ENCODE measurements around the gene NEDD4L.
A peak's percentile ranks its signal among the peaks of the same experiment; 100 is the strongest.
"Not testable (repeated sequence)": the region's sequence is repeated elsewhere in the genome, so short reads cannot be mapped to it uniquely, and the experiment has no call there.

The NEDD4L gene

GRCh38 chr18:58264840-58265239 is 220.8 kb downstream of the NEDD4L start:
- Histone ChIP-seq H2AK5ac (ENCODE audit: low read depth, low read length) (no peak overlapping the region), H2BK15ac (ENCODE audit: low read length) (no peak overlapping the region), H3K4me2 (ENCODE audit: insufficient read depth, low read length, poor library complexity, severe bottlenecking) (no peak overlapping the region), H2BK5ac (ENCODE audit: low read length) (no peak overlapping the region), H3K9me3 (replicated peaks in 1 of 2; ENCODE audit: control insufficient read depth in 2 of 2, insufficient read depth in 1 of 2, low read depth in 1 of 2, low read length in 2 of 2) (no peaks in the 10 kb centered on the region), H3K14ac (ENCODE audit: low read length) (no peak overlapping the region), H2BK12ac (ENCODE audit: low read length) (no peak overlapping the region), H3K79me1 (ENCODE audit: low read depth, low read length) (no peaks in the 10 kb centered on the region), H3K27me3 (ENCODE audit: control insufficient read depth in 3 of 3, insufficient read depth in 3 of 3, low read depth in 1 of 3, low read length in 3 of 3) (no peaks in the 10 kb centered on the region), H3K27ac (replicated peaks; ENCODE audit: low read length) (no peak overlapping the region), H3K4ac (ENCODE audit: low read length) (no peak overlapping the region), H3K9ac (ENCODE audit: low read depth, low read length, poor library complexity) (no peak overlapping the region), H4K8ac (ENCODE audit: low read depth, low read length) (no peak overlapping the region), H3K4me1 (ENCODE audit: control insufficient read depth in 2 of 2, insufficient read depth in 1 of 2, low read depth in 1 of 2, low read length in 2 of 2) (no peaks in the 10 kb centered on the region), H3K4me3 (ENCODE audit: low read length in 2 of 2) (no peak overlapping the region), H3K36me3 (replicated peaks in 1 of 2; ENCODE audit: control insufficient read depth in 2 of 2, insufficient read depth in 2 of 2, low read length in 2 of 2) (no peaks in the 10 kb centered on the region), H2AFZ (ENCODE audit: low read length) (no peak overlapping the region), H3K18ac (ENCODE audit: low read length) (no peak overlapping the region), H4K91ac (ENCODE audit: low read depth, low read length, poor library complexity) (no peak overlapping the region), H2BK120ac (ENCODE audit: low read depth, low read length) (no peak overlapping the region), H3K23ac (ENCODE audit: low read depth, low read length, poor library complexity) (no peak overlapping the region)
- no CpG with 5 or more reads among the region's 2 CpGs for WGBS, 2 donors (ENCODE audit: extremely low coverage in 2 of 2, insufficient read length in 2 of 2, insufficient replicate concordance in 1 of 2)
- DNase-seq (ENCODE audit: low spot score) = no peak

GRCh38 chr18:58265489-58265888 is 221.5 kb downstream of the NEDD4L start:
- not testable (repeated sequence) for H3K9me3 ChIP-seq (replicated peaks in 1 of 2; ENCODE audit: control insufficient read depth in 2 of 2, insufficient read depth in 1 of 2, low read depth in 1 of 2, low read length in 2 of 2); H2BK12ac ChIP-seq (ENCODE audit: low read length); H3K27me3 ChIP-seq (ENCODE audit: control insufficient read depth in 3 of 3, insufficient read depth in 3 of 3, low read depth in 1 of 3, low read length in 3 of 3); H3K14ac ChIP-seq (ENCODE audit: low read length); H3K4me3 ChIP-seq (ENCODE audit: low read length in 2 of 2); H2AK5ac ChIP-seq (ENCODE audit: low read depth, low read length); H3K4ac ChIP-seq (ENCODE audit: low read length); H3K9ac ChIP-seq (ENCODE audit: low read depth, low read length, poor library complexity); H3K79me1 ChIP-seq (ENCODE audit: low read depth, low read length); H3K18ac ChIP-seq (ENCODE audit: low read length); H2AFZ ChIP-seq (ENCODE audit: low read length); H4K91ac ChIP-seq (ENCODE audit: low read depth, low read length, poor library complexity); H3K4me1 ChIP-seq (ENCODE audit: control insufficient read depth in 2 of 2, insufficient read depth in 1 of 2, low read depth in 1 of 2, low read length in 2 of 2); H2BK120ac ChIP-seq (ENCODE audit: low read depth, low read length); DNase-seq (ENCODE audit: low spot score); H3K27ac ChIP-seq (replicated peaks; ENCODE audit: low read length); H4K8ac ChIP-seq (ENCODE audit: low read depth, low read length); H3K23ac ChIP-seq (ENCODE audit: low read depth, low read length, poor library complexity); H2BK15ac ChIP-seq (ENCODE audit: low read length); H3K4me2 ChIP-seq (ENCODE audit: insufficient read depth, low read length, poor library complexity, severe bottlenecking); H2BK5ac ChIP-seq (ENCODE audit: low read length); H3K36me3 ChIP-seq (replicated peaks in 1 of 2; ENCODE audit: control insufficient read depth in 2 of 2, insufficient read depth in 2 of 2, low read length in 2 of 2)
- no CpG with 5 or more reads among the region's 3 CpGs for whole genome bisulfite sequencing, 2 donors (ENCODE audit: extremely low coverage in 2 of 2, insufficient read length in 2 of 2, insufficient replicate concordance in 1 of 2)

DNA sequence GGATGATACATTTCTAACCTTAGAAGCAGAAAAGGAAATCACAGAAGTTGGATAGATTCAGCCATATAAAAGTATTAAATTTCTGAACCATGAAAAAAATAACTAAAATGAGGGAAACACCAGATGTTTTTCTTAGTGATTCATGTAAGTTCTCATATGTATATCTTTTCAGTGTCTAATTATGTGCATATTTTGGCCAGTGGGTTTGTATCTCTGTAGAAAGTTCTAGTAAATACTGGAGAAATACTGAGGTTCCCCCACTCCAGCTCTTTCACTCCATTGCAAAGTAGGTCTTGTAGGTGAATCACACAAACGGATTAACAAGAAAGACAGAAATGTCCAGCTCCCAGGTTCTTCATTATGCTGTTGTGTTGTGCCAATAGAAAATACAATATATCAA is 222.3 kb downstream of the NEDD4L start:
- H2BK5ac ChIP-seq (ENCODE audit: low read length) = no peak overlapping the region
- H4K91ac ChIP-seq (ENCODE audit: low read depth, low read length, poor library complexity) = no peak overlapping the region
- H2BK120ac ChIP-seq (ENCODE audit: low read depth, low read length) = no peak overlapping the region
- no peaks in the 10 kb centered on the region for H3K36me3 ChIP-seq (replicated peaks in 1 of 2; ENCODE audit: control insufficient read depth in 2 of 2, insufficient read depth in 2 of 2, low read length in 2 of 2)
- H2AFZ ChIP-seq (ENCODE audit: low read length) = no peak overlapping the region
- no peak overlapping the region for H2BK15ac ChIP-seq (ENCODE audit: low read length)
- no peaks in the 10 kb centered on the region for H3K79me1 ChIP-seq (ENCODE audit: low read depth, low read length)
- H3K23ac ChIP-seq (ENCODE audit: low read depth, low read length, poor library complexity) = no peak overlapping the region
- H4K8ac ChIP-seq (ENCODE audit: low read depth, low read length) = no peak overlapping the region
- no peak overlapping the region for H3K4me2 ChIP-seq (ENCODE audit: insufficient read depth, low read length, poor library complexity, severe bottlenecking)
- H3K14ac ChIP-seq (ENCODE audit: low read length) = no peak overlapping the region
- no peak overlapping the region for H3K9ac ChIP-seq (ENCODE audit: low read depth, low read length, poor library complexity)
- DNase-seq (ENCODE audit: low spot score) = no peak
- no peaks in the 10 kb centered on the region for H3K27me3 ChIP-seq (ENCODE audit: control insufficient read depth in 3 of 3, insufficient read depth in 3 of 3, low read depth in 1 of 3, low read length in 3 of 3)
- no peak overlapping the region for H2BK12ac ChIP-seq (ENCODE audit: low read length)
- no peaks in the 10 kb centered on the region for H3K4me1 ChIP-seq (ENCODE audit: control insufficient read depth in 2 of 2, insufficient read depth in 1 of 2, low read depth in 1 of 2, low read length in 2 of 2)
- H3K4me3 ChIP-seq (ENCODE audit: low read length in 2 of 2) = no peak overlapping the region
- H2AK5ac ChIP-seq (ENCODE audit: low read depth, low read length) = no peak overlapping the region
- no CpG with 5 or more reads among the region's 1 CpG for WGBS, 2 donors (ENCODE audit: extremely low coverage in 2 of 2, insufficient read length in 2 of 2, insufficient replicate concordance in 1 of 2)
- H3K4ac ChIP-seq (ENCODE audit: low read length) = no peak overlapping the region
- H3K27ac ChIP-seq (replicated peaks; ENCODE audit: low read length) = no peak overlapping the region
- H3K9me3 ChIP-seq (replicated peaks in 1 of 2; ENCODE audit: control insufficient read depth in 2 of 2, insufficient read depth in 1 of 2, low read depth in 1 of 2, low read length in 2 of 2) = no peaks in the 10 kb centered on the region
- H3K18ac ChIP-seq (ENCODE audit: low read length) = no peak overlapping the region

DNA sequence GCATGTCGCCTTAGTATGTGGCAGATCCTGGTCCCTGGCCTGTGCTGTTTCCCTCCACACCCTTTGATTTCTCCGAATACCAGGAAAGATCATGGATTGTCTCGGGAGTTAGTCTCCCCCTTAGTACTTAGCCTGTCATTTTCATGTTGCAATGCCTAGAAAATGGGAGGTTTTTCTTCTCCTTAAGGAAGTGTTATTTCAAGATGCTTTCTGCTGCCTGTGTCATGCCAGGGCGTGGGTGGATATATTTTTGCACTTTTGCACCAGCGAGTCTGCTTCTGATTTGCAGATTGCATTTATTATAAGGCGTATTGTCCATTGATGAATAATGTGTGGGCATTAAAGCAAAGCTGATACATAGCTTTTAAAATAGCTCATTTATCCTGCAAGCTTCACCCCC is 223.5 kb downstream of the NEDD4L start:
- Histone ChIP-seq H3K18ac (ENCODE audit: low read length) (no peak overlapping the region), H3K9ac (ENCODE audit: low read depth, low read length, poor library complexity) (no peak overlapping the region), H3K36me3 (replicated peaks in 1 of 2; ENCODE audit: control insufficient read depth in 2 of 2, insufficient read depth in 2 of 2, low read length in 2 of 2) (no peaks in the 10 kb centered on the region), H2AK5ac (ENCODE audit: low read depth, low read length) (no peak overlapping the region), H3K27ac (replicated peaks; ENCODE audit: low read length) (no peak overlapping the region), H3K14ac (ENCODE audit: low read length) (no peak overlapping the region), H3K4me1 (ENCODE audit: control insufficient read depth in 2 of 2, insufficient read depth in 1 of 2, low read depth in 1 of 2, low read length in 2 of 2) (no peaks in the 10 kb centered on the region), H3K9me3 (replicated peaks in 1 of 2; ENCODE audit: control insufficient read depth in 2 of 2, insufficient read depth in 1 of 2, low read depth in 1 of 2, low read length in 2 of 2) (no peaks in the 10 kb centered on the region), H3K4ac (ENCODE audit: low read length) (no peak overlapping the region), H3K27me3 (ENCODE audit: control insufficient read depth in 3 of 3, insufficient read depth in 3 of 3, low read depth in 1 of 3, low read length in 3 of 3) (no peaks in the 10 kb centered on the region), H3K79me1 (ENCODE audit: low read depth, low read length) (no peaks in the 10 kb centered on the region), H3K4me2 (ENCODE audit: insufficient read depth, low read length, poor library complexity, severe bottlenecking) (no peak overlapping the region), H2BK12ac (ENCODE audit: low read length) (no peak overlapping the region), H2BK120ac (ENCODE audit: low read depth, low read length) (no peak overlapping the region), H2BK5ac (ENCODE audit: low read length) (no peak overlapping the region), H3K23ac (ENCODE audit: low read depth, low read length, poor library complexity) (no peak overlapping the region), H4K91ac (ENCODE audit: low read depth, low read length, poor library complexity) (no peak overlapping the region), H4K8ac (ENCODE audit: low read depth, low read length) (no peak overlapping the region), H2AFZ (ENCODE audit: low read length) (no peak overlapping the region), H3K4me3 (ENCODE audit: low read length in 2 of 2) (peak overlapping the region in 1 of 2 donors; percentile 20), H2BK15ac (ENCODE audit: low read length) (no peak overlapping the region)
- no CpG with 5 or more reads among the region's 6 CpGs for WGBS, 2 donors (ENCODE audit: extremely low coverage in 2 of 2, insufficient read length in 2 of 2, insufficient replicate concordance in 1 of 2)
- no peak for DNase-seq (ENCODE audit: low spot score)

Measured in neuronal stem cell (in vitro differentiated cells).